Stimulated activated CD8-positive, alpha-beta memory T cell treated with anti-CD3 and anti-CD28 coated beads, Interleukin-7, amount 100 ng/mL, for 48 hours (primary cell): ENCODE data around the gene THBS3.
"Not testable (repeated sequence)": the region's sequence is repeated elsewhere in the genome, so short reads cannot be mapped to it uniquely, and the experiment has no call there.

Source experiments
- DNase-seq, 2 donors: peaks; one replicate each; pipeline ENCODE4 v3.0.0-alpha.2; 2020; ENCODE audit warnings: low read depth in 1 of 2; ENCODE audit errors: extremely low read depth in 1 of 2

THBS3 gene

DNA sequence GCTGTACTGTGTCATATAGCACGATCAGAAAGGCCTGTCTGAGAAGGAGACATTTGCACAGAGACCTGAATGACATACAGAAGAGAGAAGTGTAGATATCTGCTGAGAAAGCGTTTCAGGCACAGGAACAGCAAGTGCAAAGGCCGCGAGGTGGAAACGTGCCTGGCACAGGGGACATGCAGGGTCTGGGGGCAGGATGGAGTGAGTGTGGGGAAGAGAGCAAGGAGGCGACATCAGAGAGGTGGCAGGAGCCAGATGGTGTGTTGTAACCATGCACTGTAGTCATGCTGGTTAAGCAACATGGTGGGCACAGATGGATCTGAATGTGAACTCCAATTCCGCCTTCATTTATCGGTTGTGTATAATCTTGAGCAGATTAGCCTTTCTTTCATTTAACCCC is 47.6 kb downstream of the THBS3 start:
- DNase-seq, result no peak

DNA sequence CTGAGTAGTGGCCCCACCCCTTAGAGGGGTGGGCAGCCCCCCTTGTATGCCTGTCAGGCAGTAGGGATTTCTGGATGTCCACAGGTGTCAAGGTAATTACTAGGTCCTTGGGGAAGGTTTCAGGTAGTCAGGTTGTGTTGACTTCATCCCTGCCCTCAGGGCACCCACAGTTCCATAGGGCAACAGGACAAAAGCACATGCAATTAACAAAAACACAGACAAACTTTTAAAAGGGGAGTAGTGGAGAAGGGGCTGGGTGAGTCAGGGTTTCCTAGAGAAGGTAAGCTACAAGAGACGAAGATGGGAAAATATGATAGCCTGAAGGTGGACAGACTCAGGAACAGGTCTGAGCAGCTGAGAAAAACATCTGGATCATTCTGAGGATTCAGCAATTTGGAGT is 48.7 kb downstream of the THBS3 start:
- DNase-seq, result no peak

DNA sequence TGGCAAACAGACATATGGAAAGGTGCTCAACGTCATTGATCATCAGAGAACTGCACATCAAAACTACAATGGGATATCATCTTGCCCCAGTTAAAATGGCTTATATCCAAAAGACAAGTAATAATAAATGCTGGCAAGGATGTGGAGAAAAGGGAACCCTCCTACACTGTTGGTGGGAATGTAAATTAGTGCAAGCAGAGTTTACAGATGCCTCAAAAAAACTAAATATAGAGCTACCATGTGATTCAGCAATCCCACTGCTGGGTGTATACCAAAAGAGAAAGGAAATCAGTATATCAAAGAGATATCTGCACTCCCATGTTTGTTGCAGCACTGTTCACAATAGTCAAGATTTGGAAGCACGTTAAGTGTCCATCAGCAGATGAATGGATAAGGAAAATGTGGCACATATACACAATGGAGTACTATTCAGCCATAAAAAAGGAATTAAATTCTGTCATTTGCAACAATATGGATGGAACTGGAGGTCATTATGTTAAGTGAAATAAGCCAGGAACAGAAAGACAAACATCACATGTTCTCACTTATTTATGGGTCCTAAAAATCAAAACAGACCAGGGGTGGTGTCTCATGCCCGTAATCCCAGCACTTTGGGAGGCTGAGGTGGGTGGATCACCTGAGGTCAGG is 51.6 kb downstream of the THBS3 start:
- DNase-seq, result not testable (repeated sequence)
